Liver (tissue), 9 donors: ENCODE data around the gene GPR82. TPM values are rescaled to one million over a fixed set of nuclear protein-coding genes. Genes with fewer than 3 reads are reported as not detected.
"Not testable (repeated sequence)": the region's sequence is repeated elsewhere in the genome, so short reads cannot be mapped to it uniquely, and the experiment has no call there.

Experiments used
- DNase-seq: peaks from one replicate; pipeline ENCODE4 v3.0.0-alpha.2; 2017; ENCODE audit warnings: low spot score
- H3K27ac ChIP-seq, 2 donors: one replicate each; pipeline ENCODE4 v1.7.0; 2013; ENCODE audit warnings: inconsistent platforms in 2 of 2, low read length in 2 of 2, control low read depth in 1 of 2, low read depth in 1 of 2, mild to moderate bottlenecking in 1 of 2
- H3K27me3 ChIP-seq, 4 donors: one replicate each; pipeline versions ENCODE4 v1.6.1 to v1.7.0; 2013; ENCODE audit warnings: low read length in 3 of 4, inconsistent platforms in 1 of 4, mild to moderate bottlenecking in 1 of 4, moderate library complexity in 1 of 4; ENCODE audit not compliant: control insufficient read depth in 4 of 4, insufficient read depth in 4 of 4
- H3K36me3 ChIP-seq, 4 donors: one replicate each; pipeline versions ENCODE4 v1.6.1 to v1.7.0; 2013; ENCODE audit warnings: low read length in 3 of 4, mild to moderate bottlenecking in 3 of 4, low read depth in 1 of 4, moderate library complexity in 1 of 4; ENCODE audit not compliant: control insufficient read depth in 4 of 4, insufficient read depth in 3 of 4
- H3K4me1 ChIP-seq, 4 donors: one replicate each; pipeline versions ENCODE4 v1.6.1 to v1.7.0; 2013; ENCODE audit warnings: low read length in 3 of 4, mild to moderate bottlenecking in 3 of 4, moderate library complexity in 1 of 4; ENCODE audit not compliant: control insufficient read depth in 4 of 4, insufficient read depth in 4 of 4
- H3K4me3 ChIP-seq, 3 donors: one replicate each; pipeline versions ENCODE4 v1.6.1 to v1.7.0; 2013; ENCODE audit warnings: low read length in 3 of 3, control low read depth in 1 of 3, low read depth in 1 of 3, mild to moderate bottlenecking in 1 of 3
- H3K9ac ChIP-seq, 2 donors: one replicate each; pipeline ENCODE4 v1.7.0; 2013; ENCODE audit warnings: low read length in 2 of 2, mild to moderate bottlenecking in 2 of 2, moderate library complexity in 2 of 2, control low read depth in 1 of 2, low read depth in 1 of 2
- H3K9me3 ChIP-seq, 4 donors: one replicate each; pipeline versions ENCODE4 v1.6.1 to v1.7.0; 2013; ENCODE audit warnings: low read length in 3 of 4; ENCODE audit not compliant: control insufficient read depth in 4 of 4
- ATF3 ChIP-seq: IDR thresholded peaks from 2 replicates; pipeline ENCODE4 v1.6.1; 2016; ENCODE audit warnings: antibody characterized with exemption
- CTCF ChIP-seq: fragments of 150-350 bp; IDR thresholded peaks from 2 replicates; pipeline ENCODE4 v1.5.1; 2017; ENCODE audit warnings: improper control_type of control experiment, low read depth, low read length; ENCODE audit not compliant: missing input control
- EGR1 ChIP-seq, 2 donors: IDR thresholded peaks; 2 replicates each; pipeline ENCODE4 v1.6.1; 2016 to 2018; ENCODE audit warnings: antibody characterized with exemption in 2 of 2, low read depth in 2 of 2
- FOXA1 ChIP-seq: IDR thresholded peaks from 2 replicates; pipeline ENCODE4 v1.6.1; 2016; ENCODE audit warnings: antibody characterized with exemption
- FOXA2 ChIP-seq: IDR thresholded peaks from 2 replicates; pipeline ENCODE4 v1.6.1; 2016; ENCODE audit warnings: antibody characterized with exemption
- GABPA ChIP-seq, 2 donors: IDR thresholded peaks in 1 of 2; conservative IDR thresholded peaks in 1 of 2; 2 replicates each; pipeline ENCODE4 v1.6.1; 2016; ENCODE audit warnings: antibody characterized with exemption in 2 of 2, mild to moderate bottlenecking in 1 of 2, moderate library complexity in 1 of 2
- HNF4A ChIP-seq, 2 donors: conservative IDR thresholded peaks; 2 replicates each; pipeline ENCODE4 v1.6.1; 2016; ENCODE audit warnings: antibody characterized with exemption in 2 of 2, mild to moderate bottlenecking in 2 of 2
- HNF4G ChIP-seq: IDR thresholded peaks from 2 replicates; pipeline ENCODE4 v1.6.1; 2016; ENCODE audit warnings: antibody characterized with exemption
- JUND ChIP-seq, 2 donors: IDR thresholded peaks; 2 replicates each; pipeline ENCODE4 v1.6.1; 2016; ENCODE audit warnings: antibody characterized with exemption in 2 of 2
- NR2F2 ChIP-seq: IDR thresholded peaks from 2 replicates; pipeline ENCODE4 v1.6.1; 2016; ENCODE audit warnings: antibody characterized with exemption
- RAD21 ChIP-seq, 2 donors: IDR thresholded peaks; 2 replicates each; pipeline ENCODE4 v1.6.1; 2016; ENCODE audit warnings: antibody characterized with exemption in 2 of 2, mild to moderate bottlenecking in 2 of 2
- REST ChIP-seq: IDR thresholded peaks from 2 replicates; pipeline ENCODE4 v1.6.1; 2016; ENCODE audit warnings: antibody characterized with exemption, mild to moderate bottlenecking
- RXRA ChIP-seq, 2 donors: IDR thresholded peaks; 2 replicates each; pipeline ENCODE4 v1.6.1; 2017 to 2018; ENCODE audit warnings: antibody characterized with exemption in 2 of 2, mild to moderate bottlenecking in 1 of 2
- SP1 ChIP-seq: IDR thresholded peaks from 2 replicates; pipeline ENCODE4 v1.6.1; 2018; ENCODE audit warnings: antibody characterized with exemption, mild to moderate bottlenecking
- TAF1 ChIP-seq: conservative IDR thresholded peaks from 2 replicates; pipeline ENCODE4 v1.6.1; 2016; ENCODE audit warnings: antibody characterized with exemption, mild to moderate bottlenecking
- YY1 ChIP-seq: IDR thresholded peaks from 2 replicates; pipeline ENCODE4 v1.6.1; 2016; ENCODE audit warnings: antibody characterized with exemption, mild to moderate bottlenecking
- WGBS: extraction: QIAGEN DNeasy Blood & Tissue Kit; methylation state at CpG from one replicate; pipeline ENCODE4 v1.1.7; 2013; 5-methylcytosine and 5-hydroxymethylcytosine counted together
- polyA plus RNA-seq, 2 donors: library from polyadenylated mRNA; stranded (reverse) in 1 of 2; unstranded in 1 of 2; fragments of 200-250 nt in 1 of 2; fragments of >200 nt in 1 of 2; fragmentation: Nextera tagmentation in 1 of 2; extraction: Ambion mirVana in 1 of 2; gene quantifications; one replicate each; pipeline versions ENCODE4 v1.2.1 to v1.2.3, GENCODE V29; 2013 to 2015
- total RNA-seq, 2 donors: library from RNA; depleted of rRNA; stranded (reverse); fragments of >200 nt; gene quantifications; one replicate each; pipeline ENCODE4 v1.2.3, GENCODE V29; 2014
- TF ChIP-seq, protein P1 (sequence below): IDR thresholded peaks from 2 replicates; pipeline ENCODE4 v1.6.1; 2016; ENCODE audit warnings: antibody characterized with exemption
- TF ChIP-seq, protein P2 (sequence below): IDR thresholded peaks from 2 replicates; pipeline ENCODE4 v1.6.1; 2016; ENCODE audit warnings: antibody characterized with exemption
- donor health status: healthy.
- donor health status: healthy.
- donor health status: healthy.
- donor health status: healthy.
- donor health status: healthy.

GPR82 gene
- total RNA-seq (under 1 TPM; 0.14 to 0.67 TPM), polyA plus RNA-seq (under 1 TPM; 0.59 to 0.61 TPM)

DNA sequence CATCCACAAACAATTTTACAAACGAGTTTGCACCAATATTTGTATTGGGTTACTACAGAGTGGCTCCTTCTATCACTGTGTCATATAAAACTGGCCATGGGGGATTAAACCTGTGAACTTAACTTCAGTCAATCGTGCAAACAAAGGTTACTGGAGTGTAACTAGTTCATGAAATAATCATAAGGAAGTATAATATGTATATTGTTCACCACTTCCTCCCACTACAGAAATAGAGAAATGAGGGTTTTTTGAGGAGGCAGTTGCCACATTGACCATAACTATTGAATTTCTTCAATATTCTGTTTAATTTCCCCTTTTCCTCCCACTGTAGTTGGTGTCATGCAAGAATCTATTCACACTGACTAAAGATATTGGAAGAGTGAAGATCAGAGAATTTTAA lies at the start of gene GPR82:
GPR82 (plus strand) TSS at position 356 of the 400 bp plus-strand sequence. CDS start 2,846 bp downstream, outside the sequence.
- Histone ChIP-seq H3K4me1 (no peaks in the 10 kb centered on the region), H3K27me3 (no peaks in the 10 kb centered on the region), H3K36me3 (no peaks in the 10 kb centered on the region), H3K27ac (no peak within 1 kb of the TSS), H3K4me3 (no peak within 1 kb of the TSS), H3K9me3 (peaks cover 0 to under 1% (median 0%) of the 10 kb centered on the region in 4 donors), H3K9ac (no peak within 1 kb of the TSS)
- DNase-seq, result no peak
- 41% methylated on average over 2 of the region's 2 CpGs for WGBS
- TF ChIP-seq CTCF, result no peak
- no peak for TF ChIP-seq SP1
- no peak for TF ChIP-seq JUND (IDR thresholded peaks at IDR 0.05)
- no peak for TF ChIP-seq RAD21 (IDR thresholded peaks at IDR 0.05)
- no peak for TF ChIP-seq GABPA (IDR thresholded peaks at IDR 0.05 in 1 of 2, conservative IDR thresholded peaks at IDR 0.05 in 1 of 2)
- TF ChIP-seq FOXA1, result no peak
- no peak for TF ChIP-seq REST
- TF ChIP-seq FOXA2, result no peak
- TF ChIP-seq NR2F2, result no peak
- no peak for TF ChIP-seq TAF1
- no peak for TF ChIP-seq HNF4G
- TF ChIP-seq, protein P1, sequence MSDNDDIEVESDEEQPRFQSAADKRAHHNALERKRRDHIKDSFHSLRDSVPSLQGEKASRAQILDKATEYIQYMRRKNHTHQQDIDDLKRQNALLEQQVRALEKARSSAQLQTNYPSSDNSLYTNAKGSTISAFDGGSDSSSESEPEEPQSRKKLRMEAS, result no peak
- TF ChIP-seq ATF3, result no peak
- no peak for TF ChIP-seq EGR1 (IDR thresholded peaks at IDR 0.05; ENCODE audit: low read depth in 2 of 2)
- TF ChIP-seq HNF4A (conservative IDR thresholded peaks at IDR 0.05), result no peak
- TF ChIP-seq, protein P2, sequence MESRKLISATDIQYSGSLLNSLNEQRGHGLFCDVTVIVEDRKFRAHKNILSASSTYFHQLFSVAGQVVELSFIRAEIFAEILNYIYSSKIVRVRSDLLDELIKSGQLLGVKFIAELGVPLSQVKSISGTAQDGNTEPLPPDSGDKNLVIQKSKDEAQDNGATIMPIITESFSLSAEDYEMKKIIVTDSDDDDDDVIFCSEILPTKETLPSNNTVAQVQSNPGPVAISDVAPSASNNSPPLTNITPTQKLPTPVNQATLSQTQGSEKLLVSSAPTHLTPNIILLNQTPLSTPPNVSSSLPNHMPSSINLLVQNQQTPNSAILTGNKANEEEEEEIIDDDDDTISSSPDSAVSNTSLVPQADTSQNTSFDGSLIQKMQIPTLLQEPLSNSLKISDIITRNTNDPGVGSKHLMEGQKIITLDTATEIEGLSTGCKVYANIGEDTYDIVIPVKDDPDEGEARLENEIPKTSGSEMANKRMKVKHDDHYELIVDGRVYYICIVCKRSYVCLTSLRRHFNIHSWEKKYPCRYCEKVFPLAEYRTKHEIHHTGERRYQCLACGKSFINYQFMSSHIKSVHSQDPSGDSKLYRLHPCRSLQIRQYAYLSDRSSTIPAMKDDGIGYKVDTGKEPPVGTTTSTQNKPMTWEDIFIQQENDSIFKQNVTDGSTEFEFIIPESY, result no peak
- TF ChIP-seq RXRA (IDR thresholded peaks at IDR 0.05), result no peak
- TF ChIP-seq YY1, result no peak

- DNase-seq, H3K36me3 ChIP-seq, H3K9me3 ChIP-seq, H3K27ac ChIP-seq, H3K9ac ChIP-seq, H3K27me3 ChIP-seq, H3K4me3 ChIP-seq, H3K4me1 ChIP-seq: not testable (repeated sequence)
- WGBS, result 97% methylated on average over 15 of the region's 15 CpGs
Observed at GRCh38 chrX:41676361-41676760, 47.6 kb upstream of the GPR82 start.
